Thoracic aorta (tissue), 2 donors: ENCODE data around the gene PIK3C2G. TPM values are rescaled to one million over a fixed set of nuclear protein-coding genes. Genes with fewer than 3 reads are reported as not detected.
"Not testable (repeated sequence)": the region's sequence is repeated elsewhere in the genome, so short reads cannot be mapped to it uniquely, and the experiment has no call there.

Experiments
- ATAC-seq: fragments of 150-250 bp; one replicate; pipeline ENCODE4 v1.8.0; 2017; ENCODE audit warnings: low read depth; ENCODE audit not compliant: insufficient number of reproducible peaks, low FRiP score
- DNase-seq: peaks from one replicate; pipeline ENCODE4 v3.0.0-alpha.2; 2020; ENCODE audit warnings: low spot score
- H3K27ac ChIP-seq, 2 donors: fragments of 200-600 bp; sonication (generic); 1 replicate in 1 of 2; 2 replicates in 1 of 2; pipeline ENCODE4 v1.5.1; 2016; ENCODE audit warnings: mild to moderate bottlenecking in 2 of 2, moderate library complexity in 2 of 2
- H3K27me3 ChIP-seq: fragments of 200-600 bp; sonication (generic); replicated peaks from 2 replicates; pipeline ENCODE4 v1.6.0; 2016; ENCODE audit warnings: mild to moderate bottlenecking; ENCODE audit not compliant: insufficient read depth
- H3K36me3 ChIP-seq: fragments of 200-600 bp; sonication (generic); one replicate; pipeline ENCODE4 v1.5.1; 2016
- H3K4me1 ChIP-seq, 2 donors: fragments of 200-600 bp; sonication (generic); 1 replicate in 1 of 2; 2 replicates in 1 of 2; pipeline versions ENCODE4 v1.5.1 to v1.6.0; 2016; ENCODE audit warnings: low read depth in 2 of 2, mild to moderate bottlenecking in 1 of 2; ENCODE audit not compliant: control insufficient read depth in 1 of 2
- H3K4me3 ChIP-seq: fragments of 200-600 bp; sonication (generic); 2 replicates; pipeline ENCODE4 v1.5.1; 2016; ENCODE audit warnings: mild to moderate bottlenecking
- H3K9me3 ChIP-seq: fragments of 200-600 bp; sonication (generic); 2 replicates; pipeline ENCODE4 v1.5.1; 2016
- CTCF ChIP-seq: fragments of 200-600 bp; sonication (generic); IDR thresholded peaks from one replicate; pipeline ENCODE4 v1.5.1; 2019; ENCODE audit warnings: antibody characterized with exemption
- total RNA-seq, 2 donors: library from RNA; depleted of rRNA; stranded (reverse); fragments of >200 nt; gene quantifications; one replicate each; pipeline versions ENCODE4 v1.1.0 to v1.2.3, GENCODE V29; 2016

PIK3C2G gene
- total RNA-seq, 2 donors from 2014 or later, result not detected

DNA sequence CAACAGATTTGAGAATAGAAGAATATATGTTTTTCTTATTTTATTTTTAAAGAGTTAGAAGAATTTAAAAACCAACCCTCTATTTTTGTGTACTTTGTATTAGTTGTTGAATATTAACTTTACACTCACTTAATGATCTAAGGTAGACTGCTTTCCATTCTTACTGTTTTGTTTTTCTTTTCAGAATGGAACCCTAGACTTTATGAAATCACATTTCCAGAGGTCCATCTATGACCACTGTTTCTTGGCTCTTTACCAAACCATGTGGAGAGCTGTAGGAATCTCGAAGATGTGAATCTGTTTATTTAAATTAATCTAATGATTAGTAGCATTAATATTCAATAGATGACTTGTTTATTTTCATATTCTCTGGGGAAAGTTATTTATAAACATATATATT, 7.2 kb upstream of the PIK3C2G start:
- Histone ChIP-seq H3K36me3 (no peaks in the 10 kb centered on the region), H3K27me3 (no peaks in the 10 kb centered on the region)

DNA sequence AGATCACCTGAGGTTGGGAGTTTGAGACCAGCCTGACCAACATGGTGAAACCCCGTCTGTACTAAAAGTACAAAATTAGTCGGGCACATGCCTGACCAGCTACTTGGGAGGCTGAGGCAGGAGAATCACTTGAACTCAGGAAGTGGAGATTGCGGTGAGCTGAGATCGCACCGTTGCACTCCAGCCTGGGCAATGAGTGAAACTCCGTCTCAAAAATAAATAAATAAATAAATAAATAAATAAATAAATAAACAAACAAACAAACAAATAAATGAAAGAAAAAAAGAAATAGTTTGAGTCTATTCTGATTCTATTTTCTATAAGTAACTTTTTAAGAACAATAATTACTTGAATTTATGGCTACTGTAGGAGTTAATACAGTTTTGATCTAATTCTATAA, 6.3 kb upstream of the PIK3C2G start:
- not testable (repeated sequence) for H3K4me1 ChIP-seq, H3K27me3 ChIP-seq, DNase-seq, H3K9me3 ChIP-seq, H3K36me3 ChIP-seq, H3K27ac ChIP-seq, H3K4me3 ChIP-seq, ATAC-seq

More for the DNA sequence above, 7.2 kb upstream of the PIK3C2G start:
- ATAC-seq (no peak), DNase-seq (no peak)
- no peak overlapping the region for H3K4me3 ChIP-seq
- no peaks in the 10 kb centered on the region for H3K4me1 ChIP-seq
- H3K9me3 ChIP-seq, result no peaks in the 10 kb centered on the region
- H3K27ac ChIP-seq, result no peak overlapping the region
- TF ChIP-seq CTCF, result no peak

DNA sequence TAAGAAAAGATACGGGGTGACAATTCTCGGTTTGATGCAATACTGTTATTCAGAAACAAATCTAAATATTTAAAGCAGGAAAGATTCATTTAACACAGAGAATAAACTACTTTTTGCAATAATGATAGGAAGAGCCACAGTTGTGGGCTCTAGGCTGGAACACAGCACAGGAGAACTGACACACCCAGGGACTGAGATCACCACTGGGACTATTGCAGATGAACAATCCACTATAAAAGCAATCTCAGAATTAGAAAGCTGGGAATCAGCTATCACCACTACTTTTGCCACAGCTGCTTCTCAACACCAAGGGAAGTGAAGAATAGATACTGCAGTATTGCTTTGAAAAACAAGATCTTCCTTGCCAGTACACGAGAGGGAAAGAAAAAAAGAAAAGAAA, 4.1 kb upstream of the PIK3C2G start:
- DNase-seq (no peak), ATAC-seq (no peak)
- no peak overlapping the region for H3K4me3 ChIP-seq
- H3K27ac ChIP-seq, result no peak overlapping the region
- H3K4me1 ChIP-seq, result no peaks in the 10 kb centered on the region
- no peak for TF ChIP-seq CTCF
- no peaks in the 10 kb centered on the region for H3K9me3 ChIP-seq
- no peaks in the 10 kb centered on the region for H3K36me3 ChIP-seq
- H3K27me3 ChIP-seq, result no peaks in the 10 kb centered on the region

DNA sequence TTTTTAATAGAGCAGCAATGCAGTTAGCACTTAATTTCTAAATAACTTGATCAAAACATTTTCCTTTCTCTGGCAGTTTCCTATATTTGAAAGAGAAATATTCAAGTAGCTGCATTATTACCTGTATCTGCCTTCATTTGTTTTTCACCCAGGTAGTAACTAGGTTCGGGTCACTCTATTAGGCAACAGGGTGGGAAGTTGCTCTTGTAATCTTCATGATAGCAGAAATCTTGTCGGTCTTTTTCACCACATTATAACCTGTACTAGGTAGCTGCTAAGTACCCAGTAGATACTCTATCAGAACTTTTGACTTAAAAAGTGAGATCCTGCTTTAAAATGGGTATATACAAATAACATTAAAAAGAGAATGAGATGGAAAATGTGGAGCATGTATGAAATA, 2.4 kb upstream of the PIK3C2G start:
- ATAC-seq, result no peak
- Histone ChIP-seq H3K9me3 (no peaks in the 10 kb centered on the region), H3K4me3 (no peak overlapping the region), H3K36me3 (no peaks in the 10 kb centered on the region), H3K27me3 (no peaks in the 10 kb centered on the region), H3K27ac (no peak overlapping the region), H3K4me1 (no peaks in the 10 kb centered on the region)
- TF ChIP-seq CTCF, result no peak
- DNase-seq, result no peak

- no peak for TF ChIP-seq CTCF
- Histone ChIP-seq H3K36me3 (no peaks in the 10 kb centered on the region), H3K27ac (no peak overlapping the region), H3K27me3 (no peaks in the 10 kb centered on the region), H3K4me3 (no peak overlapping the region), H3K9me3 (no peaks in the 10 kb centered on the region), H3K4me1 (no peaks in the 10 kb centered on the region)
- ATAC-seq, result no peak
- no peak for DNase-seq
Observed at GRCh38 chr12:18259906-18260682, 1.2 kb upstream of the PIK3C2G start.

- DNase-seq (no peak), ATAC-seq (no peak)
- no peaks in the 10 kb centered on the region for H3K27me3 ChIP-seq
- no peak overlapping the region for H3K27ac ChIP-seq
- no peaks in the 10 kb centered on the region for H3K9me3 ChIP-seq
- no peak for TF ChIP-seq CTCF
- no peak overlapping the region for H3K4me3 ChIP-seq
- H3K36me3 ChIP-seq, result no peaks in the 10 kb centered on the region
- H3K4me1 ChIP-seq, result no peaks in the 10 kb centered on the region
Observed at GRCh38 chr12:18261906-18262305, 588 bp downstream of the PIK3C2G start.
